SU-DHL-6 (cell line): ENCODE data around the gene SERPIND1.

Experiments
- H2AFZ ChIP-seq: fragments of 200-600 bp; sonication (generic); 2 replicates; pipeline ENCODE4 v1.6.1; 2014; ENCODE audit warnings: low read depth, mild to moderate bottlenecking, moderate library complexity, mixed read lengths, antibody characterized with exemption, low read length; ENCODE audit not compliant: severe bottlenecking
- H3F3A ChIP-seq: fragments of 200-600 bp; shearing (Covaris generic); 2 replicates; pipeline ENCODE4 v1.6.0; 2016; ENCODE audit warnings: antibody characterized with exemption, mild to moderate bottlenecking; ENCODE audit not compliant: insufficient read depth
- H3K27ac ChIP-seq: fragments of 200-600 bp; sonication (generic); 2 replicates; pipeline ENCODE4 v1.5.1; 2016; ENCODE audit warnings: low read depth, mild to moderate bottlenecking, low read length, moderate library complexity, mixed read lengths
- H3K27me3 ChIP-seq: fragments of 200-600 bp; sonication (generic), shearing (Covaris generic); 2 replicates; pipeline ENCODE4 v1.6.0; 2014; ENCODE audit warnings: mild to moderate bottlenecking, low read length
- H3K36me3 ChIP-seq: fragments of 200-600 bp; sonication (generic); 2 replicates; pipeline ENCODE4 v1.6.1; 2014; ENCODE audit warnings: mild to moderate bottlenecking, low read length, mixed read lengths
- H3K4me2 ChIP-seq: fragments of 300-600, 200-600 bp; shearing (Covaris generic), sonication (generic); 2 replicates; pipeline ENCODE4 v1.6.0; 2014; ENCODE audit warnings: low read length, low read depth, mild to moderate bottlenecking; ENCODE audit not compliant: poor library complexity, severe bottlenecking
- H3K4me3 ChIP-seq: fragments of 200-600 bp; sonication (generic); 2 replicates; pipeline ENCODE4 v1.5.1; 2014; ENCODE audit warnings: antibody characterized with exemption, low read length, mild to moderate bottlenecking, mixed read lengths; ENCODE audit not compliant: insufficient read depth, poor library complexity, severe bottlenecking
- H3K79me2 ChIP-seq: fragments of 200-600 bp; sonication (generic); 2 replicates; pipeline ENCODE4 v1.6.1; 2014; ENCODE audit warnings: mild to moderate bottlenecking, low read length, moderate library complexity; ENCODE audit not compliant: insufficient read depth
- H3K9ac ChIP-seq: fragments of 200-600 bp; sonication (generic); 2 replicates; pipeline ENCODE4 v1.7.0; 2014; ENCODE audit warnings: mild to moderate bottlenecking, low read length
- H3K9me2 ChIP-seq: fragments of 200-600 bp; sonication (generic); replicated peaks from 2 replicates; pipeline ENCODE4 v1.6.1; 2014; ENCODE audit warnings: low read length; ENCODE audit not compliant: insufficient read depth
- H3K9me3 ChIP-seq: fragments of 200-600 bp; sonication (generic); 2 replicates; pipeline ENCODE4 v1.6.1; 2014; ENCODE audit warnings: low read length, mixed read lengths; ENCODE audit not compliant: insufficient read depth
- H4K20me1 ChIP-seq: fragments of 200-600 bp; sonication (generic); 2 replicates; pipeline ENCODE4 v1.6.1; 2014; ENCODE audit warnings: low read depth, mild to moderate bottlenecking, antibody characterized with exemption, low read length, moderate library complexity, mixed read lengths
- CTCF ChIP-seq: fragments of 200-600 bp; sonication (generic); IDR thresholded peaks from one replicate; pipeline ENCODE4 v1.5.1; 2017; ENCODE audit warnings: antibody characterized with exemption, mild to moderate bottlenecking, low read length, moderate library complexity; ENCODE audit not compliant: insufficient read depth, poor library complexity, severe bottlenecking
- EZH2phosphoT487 ChIP-seq: fragments of 200-600 bp; sonication (generic), shearing (Covaris generic); conservative IDR thresholded peaks from 2 replicates; pipeline ENCODE4 v1.6.1; 2018; ENCODE audit warnings: mild to moderate bottlenecking, antibody characterized with exemption, low read length, moderate library complexity, mixed read lengths

The SERPIND1 gene

DNA sequence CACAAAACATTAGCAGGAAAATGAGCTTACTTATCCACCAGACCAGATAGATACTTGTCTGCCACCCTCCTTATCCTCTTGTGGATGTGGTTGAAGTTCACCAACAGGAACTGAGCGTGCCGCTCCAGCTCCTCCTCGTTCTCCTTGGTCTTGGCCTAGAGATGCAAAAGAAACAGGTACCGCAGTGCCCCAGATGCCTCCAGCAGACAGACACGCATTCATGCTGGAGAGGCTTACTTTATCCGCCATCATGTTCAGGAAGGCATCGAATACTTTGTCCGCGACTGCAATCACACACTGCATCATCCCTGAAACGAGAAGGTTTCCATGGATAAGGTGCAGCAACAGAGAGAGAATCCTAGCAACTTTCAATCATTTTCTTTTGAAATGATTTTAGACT lies 21.0 kb upstream of the SERPIND1 start:
- no peak for TF ChIP-seq CTCF
- no peak for TF ChIP-seq EZH2phosphoT487
- Histone ChIP-seq H3K9me3 (no peaks in the 10 kb centered on the region), H4K20me1 (no peaks in the 10 kb centered on the region), H2AFZ (no peak overlapping the region), H3K9ac (no peak overlapping the region), H3K27ac (no peak overlapping the region), H3K4me3 (no peak overlapping the region), H3F3A (no peaks in the 10 kb centered on the region), H3K79me2 (no peaks in the 10 kb centered on the region), H3K27me3 (no peaks in the 10 kb centered on the region), H3K9me2 (no peaks in the 10 kb centered on the region), H3K36me3 (no peaks in the 10 kb centered on the region), H3K4me2 (no peak overlapping the region)

DNA sequence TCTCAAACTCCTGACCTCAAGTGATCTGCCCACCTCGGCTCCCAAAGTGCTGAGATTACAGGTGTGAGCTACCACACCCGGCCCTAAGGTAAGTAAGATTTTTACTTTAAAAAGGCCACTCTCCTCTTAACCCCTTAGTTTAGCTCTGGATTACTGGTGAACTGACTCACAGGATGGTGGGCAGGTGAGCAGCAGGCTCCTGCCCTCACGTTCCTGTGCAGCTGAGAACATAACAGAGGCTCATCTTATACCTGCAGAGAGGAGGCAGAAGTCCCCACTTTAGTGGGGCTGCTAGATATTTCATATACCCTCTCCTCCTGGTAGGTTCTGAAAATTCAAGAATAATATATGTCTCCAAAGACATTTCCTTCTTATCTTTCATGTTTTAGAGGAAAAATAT lies 17.1 kb upstream of the SERPIND1 start:
- H3K27me3 ChIP-seq = no peaks in the 10 kb centered on the region
- H4K20me1 ChIP-seq = no peaks in the 10 kb centered on the region
- H3K79me2 ChIP-seq = no peaks in the 10 kb centered on the region
- no peak overlapping the region for H3K4me3 ChIP-seq
- no peak for TF ChIP-seq CTCF
- TF ChIP-seq EZH2phosphoT487 = no peak
- no peaks in the 10 kb centered on the region for H3K9me2 ChIP-seq
- H3K4me2 ChIP-seq = no peak overlapping the region
- H3K9ac ChIP-seq = no peak overlapping the region
- no peaks in the 10 kb centered on the region for H3K9me3 ChIP-seq
- no peak overlapping the region for H2AFZ ChIP-seq
- no peaks in the 10 kb centered on the region for H3K36me3 ChIP-seq
- H3K27ac ChIP-seq = no peak overlapping the region
- no peaks in the 10 kb centered on the region for H3F3A ChIP-seq

DNA sequence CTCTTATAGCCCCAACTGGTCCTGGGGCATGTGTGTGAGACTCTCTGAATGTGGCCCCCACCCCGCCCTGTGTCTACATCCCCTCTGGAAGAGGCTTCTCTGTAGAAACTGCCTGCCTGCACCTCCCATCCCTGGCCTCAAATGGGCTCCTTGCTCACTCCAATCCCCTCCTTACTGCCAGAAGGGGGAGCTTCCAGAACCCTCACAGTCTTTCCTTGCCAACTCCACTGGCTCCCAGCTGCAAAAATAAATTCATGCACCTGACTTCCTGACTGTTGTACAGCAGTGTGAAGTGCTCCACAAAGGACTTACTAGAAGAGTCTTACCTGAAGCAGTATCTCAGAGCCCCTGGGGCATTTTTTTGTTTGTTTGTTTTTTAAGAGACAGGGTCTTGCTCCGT lies 15.2 kb upstream of the SERPIND1 start:
- Histone ChIP-seq H3K9ac (no peak overlapping the region), H3K27ac (no peak overlapping the region), H3K27me3 (no peaks in the 10 kb centered on the region), H3K9me2 (no peaks in the 10 kb centered on the region), H3K4me2 (no peak overlapping the region), H3K79me2 (no peaks in the 10 kb centered on the region), H3K4me3 (no peak overlapping the region), H3K36me3 (no peaks in the 10 kb centered on the region), H4K20me1 (no peaks in the 10 kb centered on the region), H2AFZ (no peak overlapping the region), H3K9me3 (no peaks in the 10 kb centered on the region), H3F3A (no peaks in the 10 kb centered on the region)
- TF ChIP-seq CTCF = no peak
- TF ChIP-seq EZH2phosphoT487 = no peak

DNA sequence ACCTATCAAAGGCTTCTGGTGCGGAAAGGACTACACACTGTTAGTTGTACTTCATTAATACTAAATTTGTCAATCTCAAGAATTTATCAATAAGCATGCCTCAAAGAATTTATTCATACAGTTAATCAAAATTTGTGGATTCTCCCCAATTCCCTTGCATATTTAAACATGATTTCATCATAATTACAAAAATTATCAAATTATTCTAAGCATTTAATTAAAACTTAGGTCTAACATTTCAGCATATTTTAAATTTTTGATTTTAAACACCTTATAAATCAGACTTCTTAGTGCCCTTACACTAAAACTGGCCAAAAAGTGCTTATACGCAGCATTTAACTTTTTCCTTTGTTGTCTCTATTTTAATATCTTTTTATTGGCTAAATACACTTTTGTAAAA lies 13.8 kb upstream of the SERPIND1 start:
- H3K79me2 ChIP-seq = no peaks in the 10 kb centered on the region
- no peaks in the 10 kb centered on the region for H4K20me1 ChIP-seq
- H3K9ac ChIP-seq = no peak overlapping the region
- no peak overlapping the region for H2AFZ ChIP-seq
- no peaks in the 10 kb centered on the region for H3K36me3 ChIP-seq
- no peaks in the 10 kb centered on the region for H3F3A ChIP-seq
- H3K9me3 ChIP-seq = no peaks in the 10 kb centered on the region
- H3K4me3 ChIP-seq = no peak overlapping the region
- TF ChIP-seq CTCF (no peak), EZH2phosphoT487 (no peak)
- H3K27ac ChIP-seq = no peak overlapping the region
- no peak overlapping the region for H3K4me2 ChIP-seq
- no peaks in the 10 kb centered on the region for H3K9me2 ChIP-seq
- H3K27me3 ChIP-seq = no peaks in the 10 kb centered on the region
